Neural progenitor cell (in vitro differentiated cells): ENCODE data around the gene CD44.

Source experiments
- CTCF ChIP-seq: fragments of 200-600 bp; sonication (generic); IDR thresholded peaks from 2 replicates; pipeline ENCODE4 v1.5.1; 2017; ENCODE audit warnings: antibody characterized with exemption, mild to moderate bottlenecking
- EZH2 ChIP-seq: fragments of 200-600 bp; sonication (generic); IDR thresholded peaks from 2 replicates; pipeline ENCODE4 v1.6.1; 2017; ENCODE audit warnings: antibody characterized with exemption, mild to moderate bottlenecking, moderate library complexity
- EZH2phosphoT487 ChIP-seq: fragments of 200-600 bp; sonication (generic); IDR thresholded peaks from 2 replicates; pipeline ENCODE4 v1.6.1; 2017; ENCODE audit warnings: antibody characterized with exemption

- TF ChIP-seq EZH2phosphoT487 (no peak), CTCF (no peak), EZH2 (no peak)
Observed at GRCh38 chr11:35214226-35214770, 75.3 kb downstream of the CD44 start.
